ENCODE measurements around the gene WLS.

WLS gene

GRCh38 chr1:68232289-68233148, at the start of gene WLS:
Gene WLS (minus strand): TSS chr1:68232523. CDS start chr1:68232299, 224 bp downstream.
- peak within 1 kb of the TSS; percentile 98 for H3K4me3 ChIP-seq (ENCODE audit: low read depth, low read length)

GRCh38 chr1:68280286-68280685, 48.0 kb upstream of the WLS start:
- no peak for TF ChIP-seq CTCF (IDR thresholded peaks at IDR 0.05; ENCODE audit: low read depth, low read length)

More at GRCh38 chr1:68232289-68233148, at the start of gene WLS:
- no peak for TF ChIP-seq CTCF (IDR thresholded peaks at IDR 0.05; ENCODE audit: low read depth, low read length)

GRCh38 chr1:68279846-68280245, 47.5 kb upstream of the WLS start:
- H3K4me3 ChIP-seq (ENCODE audit: low read depth, low read length), result no peak overlapping the region
- no peak for TF ChIP-seq CTCF (IDR thresholded peaks at IDR 0.05; ENCODE audit: low read depth, low read length)

More at GRCh38 chr1:68280286-68280685, 48.0 kb upstream of the WLS start:
- no peak overlapping the region for H3K4me3 ChIP-seq (ENCODE audit: low read depth, low read length)

- H3K4me3 ChIP-seq (ENCODE audit: low read depth, low read length), result no peak overlapping the region
- TF ChIP-seq CTCF (IDR thresholded peaks at IDR 0.05; ENCODE audit: low read depth, low read length), result no peak
Observed at GRCh38 chr1:68278221-68278620, 45.9 kb upstream of the WLS start.

- no peak overlapping the region for H3K4me3 ChIP-seq (ENCODE audit: low read depth, low read length)
- no peak for TF ChIP-seq CTCF (IDR thresholded peaks at IDR 0.05; ENCODE audit: low read depth, low read length)
Observed at GRCh38 chr1:68276448-68276847, 44.1 kb upstream of the WLS start.

- H3K4me3 ChIP-seq (ENCODE audit: low read depth, low read length), result no peak overlapping the region
- no peak for TF ChIP-seq CTCF (IDR thresholded peaks at IDR 0.05; ENCODE audit: low read depth, low read length)
Observed at GRCh38 chr1:68273530-68273929, 41.2 kb upstream of the WLS start.

- H3K4me3 ChIP-seq (ENCODE audit: low read depth, low read length), result no peak overlapping the region
- TF ChIP-seq CTCF (IDR thresholded peaks at IDR 0.05; ENCODE audit: low read depth, low read length), result no peak
Observed at GRCh38 chr1:68271596-68271995, 39.3 kb upstream of the WLS start.

Data from WI38 (cell line).